Stimulated activated CD8-positive, alpha-beta memory T cell treated with anti-CD3 and anti-CD28 coated beads, Interleukin-12 subunit alpha, Interleukin-12 subunit beta, amount 100 ng/mL, for 4 hours (primary cell): ENCODE measurements around the gene FAM222B.

Experiments
- DNase-seq: peaks from one replicate; pipeline ENCODE4 v3.0.0-alpha.2; 2020; ENCODE audit warnings: low read depth

Gene FAM222B

DNA sequence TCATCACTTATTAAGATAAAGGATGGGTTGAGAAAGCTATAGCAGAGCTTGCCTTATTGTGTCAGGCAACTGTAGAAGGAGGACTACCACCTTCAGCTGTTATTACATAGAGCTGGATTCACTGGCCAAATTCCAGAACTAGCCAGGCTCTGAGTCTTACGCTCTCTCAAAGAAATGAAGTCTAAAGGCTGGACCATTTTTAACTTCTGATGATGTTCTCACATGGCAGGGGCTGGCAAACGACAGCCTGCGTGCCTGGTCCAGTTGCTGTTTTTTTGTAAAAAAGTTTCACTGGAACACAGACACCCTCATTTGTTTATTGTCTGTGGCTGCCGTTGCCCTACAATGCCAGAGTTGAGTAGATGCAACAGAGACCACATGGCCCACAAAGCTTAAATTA is 77.6 kb downstream of the FAM222B start:
- no peak for DNase-seq

DNA sequence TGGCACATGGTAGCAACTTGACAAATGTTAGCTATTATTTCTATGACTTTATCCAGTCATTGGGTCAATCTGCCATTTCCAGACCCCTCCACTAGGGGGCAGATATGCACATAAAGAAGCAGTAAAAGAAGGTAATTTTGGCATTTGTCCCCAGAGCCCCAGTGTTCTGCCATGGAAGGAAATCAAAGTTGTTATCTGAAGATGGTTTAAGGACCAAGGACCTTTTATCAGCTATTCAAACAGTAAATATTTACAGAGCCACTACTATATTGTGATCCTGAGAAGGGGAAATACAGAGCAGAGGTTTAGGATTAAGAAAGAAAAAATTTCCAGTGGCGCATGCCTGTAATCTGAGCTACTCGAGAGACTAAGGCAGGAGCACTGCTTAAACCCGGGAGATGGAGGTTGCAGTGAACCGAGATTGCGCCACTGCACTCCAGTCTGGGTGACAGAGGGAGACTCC is 78.8 kb downstream of the FAM222B start:
- DNase-seq: no peak

DNA sequence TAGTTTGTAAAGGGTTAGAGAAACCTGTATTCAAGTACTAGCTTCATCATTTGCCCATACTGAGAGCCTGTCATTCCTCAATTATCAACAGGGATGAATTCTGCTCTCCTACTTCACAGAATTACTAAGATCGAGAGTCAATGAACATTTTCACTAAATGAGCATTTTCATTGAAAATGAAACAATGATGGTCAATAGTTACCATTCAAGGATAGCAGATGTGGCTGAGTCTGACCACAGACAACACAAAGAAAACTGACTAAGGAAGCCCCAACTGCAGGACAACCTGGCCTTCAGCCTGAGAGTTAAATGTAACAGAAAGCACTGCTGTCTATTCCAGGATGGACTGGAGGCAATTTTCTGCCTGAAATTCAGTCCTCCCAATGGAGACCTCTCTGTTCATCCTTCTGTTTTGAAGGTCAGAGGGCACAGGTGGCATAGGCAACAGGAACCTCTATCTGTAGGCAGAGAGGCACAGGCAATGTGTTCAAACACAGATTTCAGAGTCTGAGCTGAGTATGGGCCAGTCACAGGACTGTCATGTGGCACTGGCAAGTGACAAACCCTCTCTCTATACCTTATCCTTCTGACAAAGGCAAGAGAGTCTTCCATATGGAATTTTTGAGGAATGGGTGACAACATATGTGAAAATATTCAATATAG is 79.3 kb downstream of the FAM222B start:
- no peak for DNase-seq

DNA sequence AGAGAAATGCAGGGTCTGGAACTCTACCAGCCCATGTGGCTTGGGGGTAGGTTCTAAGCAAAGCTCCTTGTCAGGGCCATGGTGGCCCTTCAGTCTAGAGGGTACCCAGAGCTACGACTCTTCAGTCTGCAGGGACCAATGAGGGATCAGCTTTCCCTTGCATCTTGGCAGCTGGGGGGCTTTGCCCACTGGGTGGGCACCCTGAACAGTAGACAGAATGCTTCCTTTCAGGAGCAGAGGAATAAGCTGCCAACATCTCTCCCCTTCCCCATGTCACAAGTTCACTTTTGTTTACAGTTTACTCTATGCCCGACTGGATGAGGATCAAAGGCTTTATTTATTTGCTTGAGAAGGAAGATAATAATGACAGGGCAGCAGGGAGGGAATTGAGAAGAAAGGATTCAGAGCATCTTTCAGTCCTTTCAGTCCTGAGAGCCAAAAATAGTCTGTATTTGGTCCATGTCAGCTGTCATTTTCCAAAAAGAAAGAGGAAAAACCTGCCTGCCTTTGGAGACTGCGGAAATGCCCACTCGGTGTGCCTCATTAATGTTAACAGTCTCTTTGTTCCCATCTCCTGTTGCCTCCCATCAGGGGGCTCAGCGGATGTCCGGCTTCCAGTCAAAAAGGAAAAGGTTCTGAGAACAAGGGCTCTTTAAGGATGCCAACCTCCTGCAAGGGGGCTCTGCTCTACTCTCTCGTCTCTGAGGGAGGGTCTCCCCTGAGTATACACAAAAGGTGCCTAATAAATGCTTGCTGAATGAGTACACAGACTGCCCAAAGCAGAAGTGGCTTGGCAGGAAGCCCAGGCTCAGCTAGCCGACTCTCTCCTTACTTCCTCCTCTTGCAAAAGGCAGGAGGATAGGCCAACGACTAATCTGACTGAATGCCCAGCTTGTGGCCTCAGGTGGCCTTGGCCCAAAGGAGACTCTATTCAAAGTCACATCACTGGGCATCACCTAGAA is 81.7 kb downstream of the FAM222B start:
- DNase-seq: no peak

DNA sequence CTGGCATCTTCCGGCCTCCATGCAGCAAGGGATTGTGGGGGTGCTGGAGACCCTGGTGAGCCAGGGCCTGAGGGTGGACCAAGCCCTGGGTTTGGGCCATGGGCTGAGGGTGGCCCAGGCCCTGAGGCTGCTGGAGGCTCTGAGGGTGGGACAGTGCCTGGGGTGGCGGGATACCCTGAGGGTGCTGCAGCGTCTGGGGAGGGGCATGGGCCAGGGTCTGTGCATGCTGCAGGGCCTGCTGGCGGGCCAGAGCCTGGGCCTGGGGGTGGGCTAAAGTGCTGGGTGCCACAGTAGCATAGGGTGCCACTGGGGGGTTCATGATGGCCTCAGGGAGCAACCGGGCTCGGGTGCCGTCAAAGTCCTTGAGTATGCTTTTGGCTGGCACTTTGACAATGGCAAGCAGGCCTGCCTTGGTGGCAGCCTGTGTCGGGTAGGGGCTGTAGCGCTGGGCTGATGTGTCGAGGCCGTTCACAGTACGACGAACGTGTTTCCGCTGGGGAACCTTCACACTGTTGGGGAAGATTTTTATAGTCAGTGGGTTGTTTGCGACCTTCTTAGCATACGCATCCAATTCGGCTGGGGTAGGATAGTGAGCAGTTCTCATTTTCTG is 83.2 kb downstream of the FAM222B start:
- no peak for DNase-seq

DNA sequence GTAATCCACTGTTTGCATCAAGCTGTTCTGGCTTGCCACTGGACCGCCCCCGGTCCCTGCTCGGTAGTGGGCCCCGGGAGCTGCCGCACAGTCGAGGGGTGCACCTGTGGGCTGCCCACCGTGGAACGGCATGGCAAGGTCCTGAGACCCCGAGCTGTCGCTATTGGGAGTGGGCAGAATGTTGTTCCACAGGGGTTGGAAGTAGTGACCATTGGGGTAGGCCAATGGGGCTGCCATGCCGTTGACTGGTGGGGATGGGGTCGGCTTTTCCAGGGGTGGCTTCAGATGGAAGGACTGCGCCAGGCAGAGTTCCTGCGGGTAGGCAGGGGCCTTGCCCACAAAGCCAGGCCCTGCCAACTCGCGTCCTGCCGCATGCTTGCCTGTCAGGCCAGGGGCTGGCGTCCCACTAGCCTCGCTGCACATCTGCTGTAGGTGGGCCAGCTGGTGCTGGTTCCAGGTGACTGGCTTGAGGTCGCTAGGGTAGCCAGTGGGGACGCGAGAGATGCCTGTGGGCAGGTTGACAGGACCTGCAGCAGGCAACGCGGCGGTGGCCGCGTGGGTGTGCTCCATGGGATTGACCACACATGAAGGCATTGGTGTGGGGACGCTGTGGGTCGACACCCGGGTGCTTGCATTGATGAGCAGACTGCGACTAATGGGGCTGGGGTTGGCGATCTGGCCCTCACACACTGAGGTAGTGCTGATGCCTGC is 84.0 kb downstream of the FAM222B start:
- no peak for DNase-seq

DNA sequence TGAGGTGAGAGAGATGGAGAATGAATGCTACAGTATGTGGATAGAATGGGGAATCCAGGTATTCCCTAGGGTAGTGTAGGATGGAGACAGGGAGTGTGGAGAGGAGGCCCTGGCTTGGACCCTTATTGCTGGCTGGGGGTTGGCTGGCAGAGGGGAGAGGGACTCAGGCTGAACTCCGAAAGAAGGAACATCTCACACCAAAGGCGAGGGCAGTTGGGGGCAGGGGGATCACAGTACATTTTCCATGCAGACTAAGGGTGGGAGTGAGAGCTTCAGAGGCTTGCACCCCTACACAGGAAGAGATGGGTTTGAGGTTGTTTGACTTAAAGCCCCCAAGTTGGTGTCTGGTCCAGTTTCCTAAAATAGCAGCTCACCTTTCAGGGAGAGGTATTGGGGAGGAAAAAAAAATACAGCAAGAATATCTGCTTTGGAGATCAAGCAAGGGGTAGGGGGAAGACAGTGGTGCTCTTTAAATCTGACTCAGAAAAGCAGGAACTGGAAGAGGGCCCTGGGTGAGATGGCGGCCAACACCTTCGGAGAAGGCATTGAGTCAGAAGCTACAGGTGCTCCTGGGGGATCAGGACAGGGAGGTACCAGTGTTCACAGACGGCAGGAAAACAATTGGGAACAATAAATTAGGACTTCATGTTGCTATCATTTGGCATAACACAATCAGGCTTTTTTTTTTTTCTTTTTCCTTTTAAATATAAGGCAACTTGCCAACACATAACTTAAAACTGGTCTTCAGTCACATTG is 86.4 kb downstream of the FAM222B start:
- DNase-seq: no peak

DNA sequence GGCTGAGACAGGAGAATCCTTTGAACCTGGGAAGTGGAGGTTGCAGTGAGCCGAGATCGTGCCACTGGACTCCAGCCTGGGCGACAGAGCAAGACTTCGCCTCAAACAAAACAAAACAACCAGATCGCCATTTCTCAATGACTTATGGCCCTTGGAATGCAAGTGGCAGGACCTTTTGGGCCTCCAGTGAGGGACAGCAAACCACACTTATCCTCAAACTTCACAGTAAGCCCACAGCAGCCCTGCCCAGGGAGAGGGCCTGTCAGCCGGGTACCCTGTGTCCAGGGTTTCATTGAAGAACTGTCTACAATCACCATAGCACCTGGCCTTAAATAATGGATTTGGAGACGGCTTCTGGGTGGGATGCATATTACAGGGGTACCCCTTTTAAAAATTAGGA is 87.1 kb downstream of the FAM222B start:
- no peak for DNase-seq

DNA sequence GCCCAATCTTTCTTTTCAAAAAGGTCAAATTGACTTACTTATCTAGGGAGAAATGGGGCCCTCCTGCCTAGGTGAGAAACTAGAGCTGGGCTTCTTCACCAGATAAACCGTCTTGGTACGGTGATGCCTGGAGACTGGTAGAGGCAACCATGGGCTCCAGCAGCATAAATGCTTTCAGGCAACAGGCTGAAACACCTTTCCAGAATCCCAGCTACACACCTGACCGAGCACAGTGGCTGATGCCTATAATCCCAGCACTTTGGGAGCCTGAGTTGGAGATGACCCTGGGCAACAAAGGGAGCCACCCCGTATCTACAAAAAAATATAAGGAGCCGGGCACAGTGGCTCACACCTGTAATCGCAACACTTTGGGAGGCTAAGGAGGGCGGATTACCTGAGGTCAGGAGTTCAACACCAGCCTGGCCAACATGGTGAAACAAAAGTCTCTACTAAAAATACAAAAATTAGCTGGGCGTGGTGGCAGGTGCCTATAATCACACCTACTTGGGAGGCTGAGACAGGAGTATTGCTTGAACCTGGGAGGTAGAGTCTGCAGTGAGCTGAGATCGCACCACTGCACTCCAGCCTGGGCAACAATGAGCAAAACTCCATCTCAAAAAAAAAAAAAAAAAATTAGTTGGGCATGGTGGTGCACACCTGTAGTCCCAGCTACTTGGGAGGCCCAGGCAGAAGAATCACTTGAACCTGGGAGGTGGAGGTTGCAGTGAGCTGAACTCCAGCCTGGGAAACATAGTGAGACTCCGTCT is 90.8 kb downstream of the FAM222B start:
- no peak for DNase-seq

DNA sequence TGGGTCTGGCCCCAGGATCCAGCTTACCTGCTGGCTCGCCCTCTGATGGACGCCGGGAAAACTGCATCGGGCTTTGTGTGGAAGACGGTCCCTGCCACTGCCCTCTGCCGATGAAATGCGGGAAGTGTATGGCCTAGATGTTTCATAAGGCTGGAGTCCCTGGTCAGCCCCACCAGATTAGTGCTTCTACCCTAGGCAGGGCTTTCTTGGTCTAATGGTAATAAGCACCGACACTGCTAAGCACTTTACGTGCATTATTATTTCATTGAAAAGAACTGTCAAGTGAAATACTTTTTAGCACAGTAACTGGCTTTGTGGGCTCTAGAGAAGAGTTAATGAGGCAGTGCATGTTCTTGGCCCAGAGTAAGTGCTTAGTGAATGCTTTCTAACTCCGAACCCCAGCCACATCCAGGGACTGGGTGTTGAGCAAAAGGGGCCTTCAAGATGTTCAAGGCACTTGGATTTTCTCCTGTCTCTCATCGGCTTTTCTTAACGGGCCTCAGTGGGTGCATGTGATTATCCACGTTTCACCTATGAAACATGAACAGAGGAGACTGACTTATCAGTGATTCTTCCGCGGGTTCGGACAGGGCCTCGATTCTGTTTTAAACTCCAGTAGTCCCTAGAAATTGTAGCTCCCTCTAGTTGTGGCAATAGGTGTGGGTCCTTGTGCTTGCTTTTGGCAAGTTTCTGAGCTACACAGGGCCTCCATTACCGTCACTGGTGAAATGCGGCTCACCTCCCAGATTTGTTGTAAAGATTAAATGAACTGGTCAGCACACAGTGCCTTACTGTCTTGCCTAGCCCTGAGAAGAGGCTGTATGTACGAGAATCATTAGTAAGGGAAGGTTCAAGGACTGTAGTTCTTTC is 92.2 kb downstream of the FAM222B start:
- peak; percentile 66 for DNase-seq

DNA sequence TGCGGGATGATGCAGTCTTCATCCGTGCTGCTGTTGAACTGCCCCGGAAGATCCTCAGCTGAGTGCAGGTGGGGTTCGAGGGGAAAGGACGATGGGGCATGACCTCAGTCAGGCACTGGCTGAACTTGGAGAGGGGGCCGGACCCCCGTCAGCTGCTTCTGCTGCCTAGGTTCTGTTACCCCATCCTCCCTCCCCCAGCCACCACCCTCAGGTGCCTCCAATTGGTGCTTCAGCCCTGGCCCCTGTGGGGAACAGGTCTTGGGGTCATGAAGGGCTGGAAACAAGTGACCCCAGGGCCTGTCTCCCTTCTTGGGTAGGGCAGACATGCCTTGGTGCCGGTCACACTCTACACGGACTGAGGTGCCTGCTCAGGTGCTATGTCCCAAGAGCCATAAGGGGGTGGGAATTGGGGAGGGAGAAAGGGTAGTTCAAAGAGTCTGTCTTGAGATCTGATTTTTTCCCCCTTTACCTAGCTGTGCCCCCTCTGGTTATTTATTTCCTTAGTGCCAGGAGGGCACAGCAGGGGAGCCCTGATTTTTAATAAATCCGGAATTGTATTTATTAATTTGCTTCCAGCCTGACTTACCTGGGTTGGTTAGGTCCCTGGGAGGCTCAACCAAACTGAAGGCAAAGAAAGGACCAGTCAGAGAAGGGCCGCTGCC is 92.9 kb downstream of the FAM222B start:
- DNase-seq: no peak

DNA sequence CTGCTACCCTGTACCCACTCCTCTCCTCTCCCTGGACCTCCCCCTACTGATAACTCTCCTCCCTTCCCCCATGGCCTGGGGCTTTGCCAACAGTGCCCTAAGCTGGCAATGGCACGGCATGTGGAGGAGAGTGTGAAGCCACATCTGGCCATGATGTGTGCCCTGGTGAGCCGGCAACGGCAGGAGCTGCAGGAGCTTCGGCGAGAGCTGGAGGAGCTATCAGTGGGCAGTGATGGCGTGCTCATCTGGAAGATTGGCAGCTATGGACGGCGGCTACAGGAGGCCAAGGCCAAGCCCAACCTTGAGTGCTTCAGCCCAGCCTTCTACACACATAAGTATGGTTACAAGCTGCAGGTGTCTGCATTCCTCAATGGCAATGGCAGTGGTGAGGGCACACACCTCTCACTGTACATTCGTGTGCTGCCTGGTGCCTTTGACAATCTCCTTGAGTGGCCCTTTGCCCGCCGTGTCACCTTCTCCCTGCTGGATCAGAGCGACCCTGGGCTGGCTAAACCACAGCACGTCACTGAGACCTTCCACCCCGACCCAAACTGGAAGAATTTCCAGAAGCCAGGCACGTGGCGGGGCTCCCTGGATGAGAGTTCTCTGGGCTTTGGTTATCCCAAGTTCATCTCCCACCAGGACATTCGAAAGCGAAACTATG is 93.6 kb downstream of the FAM222B start:
- DNase-seq: no peak

DNA sequence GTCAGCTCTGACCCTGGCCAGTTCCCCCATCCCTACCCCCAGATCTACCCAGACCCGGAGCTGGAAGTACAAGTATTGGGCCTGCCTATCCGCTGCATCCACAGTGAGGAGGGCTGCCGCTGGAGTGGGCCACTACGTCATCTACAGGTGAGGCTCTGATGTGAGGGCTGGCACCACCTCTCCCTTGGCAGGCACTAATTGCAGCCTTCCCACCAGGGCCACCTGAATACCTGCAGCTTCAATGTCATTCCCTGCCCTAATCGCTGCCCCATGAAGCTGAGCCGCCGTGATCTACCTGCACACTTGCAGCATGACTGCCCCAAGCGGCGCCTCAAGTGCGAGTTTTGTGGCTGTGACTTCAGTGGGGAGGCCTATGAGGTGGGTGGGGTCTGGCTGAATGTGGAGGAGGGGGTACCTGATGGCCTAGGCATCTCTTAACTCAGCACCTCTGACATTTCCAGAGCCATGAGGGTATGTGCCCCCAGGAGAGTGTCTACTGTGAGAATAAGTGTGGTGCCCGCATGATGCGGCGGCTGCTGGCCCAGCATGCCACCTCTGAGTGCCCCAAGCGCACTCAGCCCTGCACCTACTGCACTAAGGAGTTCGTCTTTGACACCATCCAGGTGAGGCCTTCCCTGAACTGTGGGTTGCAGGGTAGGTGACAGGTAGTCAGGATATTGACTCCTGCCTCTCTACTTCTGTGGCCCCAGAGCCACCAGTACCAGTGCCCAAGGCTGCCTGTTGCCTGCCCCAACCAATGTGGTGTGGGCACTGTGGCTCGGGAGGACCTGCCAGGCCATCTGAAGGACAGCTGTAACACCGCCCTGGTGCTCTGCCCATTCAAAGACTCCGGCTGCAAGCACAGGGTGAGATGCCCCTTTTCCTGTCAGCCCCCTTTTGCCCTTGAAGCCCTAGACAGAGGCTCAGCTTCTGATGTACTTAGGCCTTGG is 94.5 kb downstream of the FAM222B start:
- no peak for DNase-seq

DNA sequence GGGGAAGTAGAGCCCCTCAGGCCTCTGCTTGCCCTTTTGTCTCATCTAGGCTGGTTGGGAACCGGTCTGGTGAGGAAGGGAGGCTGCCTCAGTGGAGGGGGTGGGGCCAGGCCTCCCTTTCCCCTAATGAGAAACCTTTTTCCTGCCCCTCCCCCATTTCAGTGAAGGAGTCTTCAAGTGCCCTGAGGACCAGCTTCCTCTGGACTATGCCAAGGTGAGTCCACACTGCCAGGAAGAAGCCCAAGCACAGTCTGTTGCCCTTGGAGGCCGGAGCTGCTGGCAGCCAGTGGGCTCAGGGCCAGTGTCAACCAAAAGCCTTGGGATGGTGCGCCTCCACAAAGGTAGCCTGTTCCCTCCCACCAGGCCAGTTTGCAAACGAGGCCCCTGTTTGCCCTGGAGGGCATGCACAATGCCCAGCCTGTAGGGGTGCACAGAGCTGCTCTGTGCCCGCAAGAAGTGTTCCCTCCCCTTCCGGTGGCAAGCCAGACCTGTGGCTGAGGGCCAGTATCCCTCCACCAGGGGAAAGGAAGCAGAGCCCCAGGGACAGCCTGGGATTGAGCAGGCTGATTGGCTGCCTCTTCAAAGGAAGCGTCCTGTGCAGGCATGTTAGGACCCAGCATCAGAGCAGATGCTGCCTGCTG is 95.4 kb downstream of the FAM222B start:
- DNase-seq: no peak

DNA sequence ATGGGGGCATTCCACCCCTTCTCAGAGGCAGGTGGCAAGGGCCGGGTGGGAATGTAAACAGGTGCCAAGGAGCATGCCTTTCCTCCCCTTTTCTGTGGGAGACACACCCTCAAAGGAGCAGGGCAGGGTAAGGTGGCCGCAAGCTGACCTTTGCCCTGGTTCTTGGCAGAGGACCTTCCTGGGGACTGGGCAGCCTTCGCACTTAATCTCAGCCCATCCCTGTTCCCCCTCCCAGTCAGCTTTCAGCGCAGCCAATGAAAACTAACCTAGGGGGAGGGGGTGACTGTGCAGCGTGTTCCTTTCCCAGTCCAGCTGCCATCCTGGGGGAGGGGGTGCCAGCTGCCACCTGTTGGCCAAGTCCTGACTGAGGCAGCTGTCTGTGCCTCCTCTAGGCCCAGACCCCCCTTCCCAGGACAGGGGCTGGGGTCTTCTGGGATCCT is 96.0 kb downstream of the FAM222B start:
- DNase-seq: no peak

DNA sequence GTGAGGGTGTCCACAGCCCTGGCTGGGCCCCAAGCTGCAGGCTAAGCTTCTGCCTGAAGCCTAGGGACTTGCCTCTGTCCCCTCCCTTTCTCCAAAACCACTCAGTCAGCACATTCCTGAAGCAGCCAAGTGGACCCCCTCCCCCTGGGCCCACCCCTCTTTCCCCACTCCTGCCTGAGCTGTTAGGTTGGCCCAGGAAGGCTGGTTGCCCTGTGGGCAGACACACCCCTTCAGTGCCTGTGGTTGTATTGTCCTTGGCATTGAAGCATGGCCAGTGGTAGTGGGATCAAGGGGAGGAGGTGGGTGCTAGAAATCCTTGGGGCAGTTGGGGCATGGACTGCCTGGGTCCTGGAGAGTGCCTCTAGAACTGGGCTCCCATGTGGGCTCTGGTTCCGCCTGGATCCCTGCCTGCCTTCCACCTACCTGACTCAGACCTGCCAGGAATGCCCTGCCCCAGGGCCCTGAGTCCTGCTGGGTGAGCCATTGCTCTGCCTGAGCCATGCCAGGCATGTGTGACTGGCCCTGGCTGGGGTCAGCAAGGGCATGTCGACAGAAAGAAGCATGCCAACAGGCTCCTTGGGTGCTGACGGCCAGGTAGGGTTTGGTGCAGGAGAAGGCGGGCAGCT is 96.7 kb downstream of the FAM222B start:
- no peak for DNase-seq
